Stimulated activated CD8-positive, alpha-beta memory T cell treated with anti-CD3 and anti-CD28 coated beads, Interleukin-12 subunit alpha, Interleukin-12 subunit beta, amount 100 ng/mL, for 24 hours (primary cell): ENCODE results near the gene DYNC1LI1.
"Not testable (repeated sequence)": the region's sequence is repeated elsewhere in the genome, so short reads cannot be mapped to it uniquely, and the experiment has no call there.

Source experiments
- DNase-seq: peaks from one replicate; pipeline ENCODE4 v3.0.0-alpha.2; 2020; ENCODE audit errors: extremely low read depth

The DYNC1LI1 gene

DNA sequence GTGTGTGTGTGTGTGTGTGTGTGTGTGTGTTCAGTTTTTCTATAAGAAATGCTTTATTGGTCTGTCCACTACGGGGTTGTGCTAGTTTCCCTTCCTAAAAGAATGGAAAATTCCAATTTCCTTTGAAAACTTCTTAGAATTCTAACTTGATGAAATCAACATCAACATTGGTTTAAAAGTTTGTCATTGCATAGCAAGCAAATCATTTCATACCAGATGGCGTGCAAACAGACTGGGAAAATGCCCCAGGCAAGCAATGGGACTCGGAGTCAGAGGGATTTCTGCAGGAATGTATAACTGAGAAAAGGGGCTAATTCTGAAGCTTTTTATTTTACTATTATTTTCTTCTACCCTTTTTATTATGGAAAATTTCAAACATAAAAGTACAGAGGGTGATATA is 13.1 kb upstream of the DYNC1LI1 start:
- DNase-seq, result no peak

DNA sequence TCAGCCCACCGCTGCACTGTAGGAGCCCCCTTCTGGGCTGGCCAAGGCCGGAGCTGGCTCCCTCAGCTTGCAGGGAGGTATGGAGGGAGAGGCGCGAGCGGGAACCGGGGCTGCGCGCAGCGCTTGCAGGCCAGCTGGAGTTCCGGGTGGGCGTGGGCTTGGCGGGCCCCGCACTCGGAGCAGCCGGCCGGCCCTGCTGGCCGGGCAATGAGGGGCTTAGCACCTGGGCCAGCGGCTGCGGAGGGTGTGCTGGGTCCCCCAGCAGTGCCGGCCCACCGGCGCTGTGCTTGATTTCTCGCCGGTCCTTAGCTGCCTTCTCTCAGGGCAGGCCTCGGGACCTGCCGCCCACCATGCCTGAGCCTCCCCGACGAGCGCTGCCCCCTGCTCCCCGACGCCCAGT is 8.0 kb upstream of the DYNC1LI1 start:
- not testable (repeated sequence) for DNase-seq

DNA sequence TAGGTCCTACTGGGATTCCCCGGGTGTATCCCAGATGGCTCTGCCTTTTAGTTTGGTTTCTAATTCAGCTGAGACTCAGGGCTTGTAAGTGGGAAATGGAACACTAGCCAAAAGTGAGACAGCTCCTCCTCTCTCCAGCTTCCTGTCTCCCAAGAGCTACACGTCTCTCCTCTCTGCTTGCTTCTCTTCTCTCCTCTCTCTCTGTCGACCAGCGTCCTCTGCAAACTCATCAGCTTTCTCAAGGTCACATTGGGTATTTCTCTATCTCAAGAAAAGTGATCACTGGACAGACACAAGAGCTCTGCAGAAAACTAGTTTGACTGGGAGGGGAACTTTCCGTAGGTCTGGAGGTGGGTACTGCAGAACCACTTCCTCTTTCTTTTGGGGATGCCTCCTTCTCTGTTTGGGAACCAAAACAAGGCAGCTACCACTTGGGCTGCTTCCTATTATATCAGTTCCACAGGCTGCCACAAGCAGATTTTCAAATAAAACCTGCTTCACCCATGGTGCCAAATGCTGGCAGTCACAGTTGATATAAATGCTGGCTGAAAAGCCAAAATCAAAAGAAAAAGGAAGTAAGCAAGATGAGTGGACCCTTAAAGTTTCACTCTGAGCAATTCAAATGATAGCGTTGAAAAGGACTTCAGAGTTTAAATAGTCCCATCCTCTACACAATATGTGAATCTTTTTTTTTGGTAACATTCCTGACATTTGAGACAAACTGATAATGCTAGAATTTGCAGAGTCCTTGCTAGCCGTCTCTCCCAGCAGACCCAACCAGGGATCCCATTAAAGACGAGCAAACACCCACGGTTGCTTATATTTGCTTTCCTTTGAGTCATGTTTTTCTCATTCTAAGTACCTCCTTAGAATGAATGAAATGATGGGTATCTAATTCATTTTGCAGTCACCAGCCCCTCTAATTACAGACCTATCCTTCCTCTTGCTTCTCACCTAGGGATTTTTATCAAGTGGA is 7.2 kb upstream of the DYNC1LI1 start:
- no peak for DNase-seq

DNA sequence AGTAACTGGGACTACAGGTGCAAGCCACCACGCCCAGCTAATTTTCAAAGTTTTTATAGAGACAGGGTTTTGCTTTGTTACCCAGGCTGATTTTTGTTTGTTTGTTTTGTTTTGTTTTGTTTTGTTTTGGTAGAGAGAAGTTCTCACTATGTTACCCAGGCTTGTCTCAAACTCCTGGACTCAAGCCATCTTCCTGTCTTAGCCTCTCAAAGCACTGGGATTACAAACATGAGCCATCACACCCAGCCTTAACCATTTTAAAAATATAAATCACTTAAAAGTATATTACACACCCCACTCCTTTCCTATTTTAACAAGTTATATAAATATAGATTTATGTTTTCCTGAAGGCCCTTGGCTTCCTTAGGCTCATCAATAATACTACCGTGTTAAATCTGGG is 6.5 kb upstream of the DYNC1LI1 start:
- DNase-seq, result no peak

DNA sequence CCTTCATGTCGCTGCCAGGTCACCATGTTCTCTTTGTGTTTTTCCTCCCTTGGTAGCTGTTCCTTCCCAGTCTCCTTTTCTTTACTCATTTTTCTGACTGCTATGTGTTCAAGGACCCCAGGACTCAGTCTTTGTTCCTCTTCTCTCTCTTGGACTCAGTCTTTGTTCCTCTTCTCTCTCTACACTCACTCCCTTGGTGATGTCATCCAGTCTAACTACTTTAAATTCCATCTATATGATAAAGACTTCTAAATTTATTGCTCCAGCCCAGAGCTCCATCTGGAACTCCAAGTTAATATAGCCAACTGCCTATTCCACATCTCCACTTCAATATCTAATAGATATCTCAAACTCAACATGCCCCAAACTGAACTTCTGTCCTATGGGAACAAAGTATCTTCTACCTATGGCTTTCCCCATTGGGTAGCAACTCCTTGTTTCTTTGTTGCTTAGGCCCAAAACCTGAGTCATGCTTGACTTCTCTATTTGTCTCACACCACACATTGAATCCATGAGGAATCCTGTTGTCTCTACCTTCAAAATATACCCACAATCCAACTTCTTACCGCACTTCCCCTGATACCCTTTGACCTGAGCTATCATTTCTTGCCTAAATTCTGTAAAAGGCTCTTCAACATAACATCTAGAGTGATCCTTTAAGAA is 4.9 kb upstream of the DYNC1LI1 start:
- DNase-seq, result no peak

DNA sequence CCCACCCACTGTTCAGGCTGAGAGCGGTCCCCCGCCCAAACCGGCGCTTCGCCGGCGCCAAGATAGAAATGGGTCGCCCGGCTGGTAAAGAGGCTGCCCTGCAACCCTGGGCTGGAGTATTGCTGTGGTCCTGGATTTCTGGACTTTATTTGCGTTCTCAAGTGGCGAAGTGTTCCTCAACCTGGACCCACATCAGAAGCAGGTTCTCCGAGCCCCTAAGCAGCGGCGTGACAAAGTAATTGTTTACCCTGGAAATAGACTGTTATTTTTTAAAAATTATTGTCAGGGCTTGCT is 481 bp upstream of the DYNC1LI1 start:
- DNase-seq, result no peak

DNA sequence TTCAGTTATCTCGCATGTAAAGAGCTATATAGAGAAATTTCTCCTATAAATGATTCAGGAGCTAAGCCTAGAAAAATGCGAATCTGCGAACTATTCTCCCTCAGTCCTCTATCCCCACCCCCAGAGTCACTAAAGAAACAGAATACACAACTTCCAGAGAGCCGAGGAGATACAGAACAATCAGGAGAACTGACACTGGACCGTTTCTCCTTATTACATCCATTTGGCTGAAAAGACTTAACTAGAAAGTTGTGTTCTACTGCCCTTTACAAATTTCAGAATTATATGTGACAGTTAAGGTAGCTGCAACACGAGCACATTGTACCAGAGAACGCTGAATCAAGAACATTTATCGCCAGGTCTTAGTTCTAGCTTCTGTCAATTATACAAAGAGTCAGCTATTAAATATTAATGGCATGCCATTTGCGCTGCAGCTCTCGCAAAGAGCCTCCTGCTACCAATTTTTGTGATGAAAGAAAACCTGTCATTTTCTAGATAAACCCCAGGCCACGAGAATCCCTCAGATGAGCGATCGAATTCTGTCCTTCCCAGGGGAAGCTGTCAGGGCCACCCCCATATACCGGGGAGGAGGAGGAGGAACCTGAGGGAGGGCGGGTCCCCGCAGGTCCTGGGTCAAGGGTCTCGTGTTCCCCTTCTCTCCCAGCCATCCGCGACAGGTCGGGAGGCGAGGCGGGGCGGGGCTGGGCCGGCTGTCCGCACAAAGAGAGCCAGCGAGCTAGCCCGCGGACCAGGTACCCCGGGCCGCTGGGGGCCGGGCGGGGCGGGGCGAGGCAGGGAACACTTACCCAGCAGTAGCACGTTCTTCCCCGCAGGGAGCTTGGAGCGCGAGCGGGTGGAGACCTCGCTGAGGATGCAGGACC is 878 bp downstream of the DYNC1LI1 start:
- no peak for DNase-seq

DNA sequence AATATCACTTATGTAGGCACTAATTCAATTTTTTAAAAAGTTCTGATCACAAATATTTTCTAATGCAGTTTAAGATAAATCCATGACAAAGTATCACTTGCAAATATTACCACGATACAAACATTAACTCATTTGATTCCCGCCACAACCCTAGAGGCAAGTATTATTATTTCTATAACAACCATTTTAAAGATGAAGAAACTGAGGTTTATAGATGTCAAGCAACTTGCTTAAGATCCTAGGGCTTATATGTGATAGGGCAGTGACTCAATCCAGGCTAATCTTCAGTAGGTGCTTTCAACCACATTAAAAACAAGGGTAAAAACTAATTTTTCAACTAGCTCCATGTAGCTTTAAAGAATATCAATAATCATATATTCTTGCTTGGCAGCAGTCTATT is 1.7 kb downstream of the DYNC1LI1 start:
- no peak for DNase-seq

DNA sequence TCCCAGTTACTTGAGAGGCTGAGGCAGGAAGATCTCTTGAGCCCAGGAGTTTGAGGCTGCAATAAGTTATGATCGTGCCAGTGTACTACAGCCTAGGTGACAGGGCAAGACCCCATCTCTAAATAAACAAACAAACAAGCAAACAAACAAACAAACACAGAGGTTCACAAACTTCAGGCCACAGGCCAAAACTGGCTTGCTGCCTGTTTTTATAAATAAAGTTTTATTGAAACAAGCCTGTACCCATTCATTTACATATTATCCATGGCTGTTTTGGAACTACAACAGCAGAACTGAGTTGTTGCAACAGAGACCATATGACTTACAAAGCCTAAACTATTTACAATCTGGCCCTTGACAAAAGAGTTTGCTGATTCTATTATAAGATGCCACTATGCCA is 6.5 kb downstream of the DYNC1LI1 start:
- no peak for DNase-seq

DNA sequence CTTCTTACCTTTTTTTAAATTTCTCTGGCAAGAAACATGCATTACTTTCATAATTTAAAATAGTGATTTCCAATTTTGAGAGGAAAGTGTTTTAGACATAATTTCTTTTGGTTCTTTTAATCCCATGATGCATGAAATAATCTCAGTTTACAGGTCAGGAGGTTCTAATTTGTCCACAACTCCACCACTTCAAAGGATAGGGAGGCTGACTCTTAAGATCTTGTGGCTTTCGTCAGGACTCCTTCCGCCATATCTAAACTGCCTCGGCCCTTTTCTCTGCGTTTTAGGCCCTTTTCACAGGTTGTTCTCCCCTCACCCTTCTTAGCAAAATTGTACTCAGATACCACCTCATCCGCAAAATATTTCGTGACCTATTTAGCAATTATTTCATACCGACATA is 8.0 kb downstream of the DYNC1LI1 start:
- no peak for DNase-seq

DNA sequence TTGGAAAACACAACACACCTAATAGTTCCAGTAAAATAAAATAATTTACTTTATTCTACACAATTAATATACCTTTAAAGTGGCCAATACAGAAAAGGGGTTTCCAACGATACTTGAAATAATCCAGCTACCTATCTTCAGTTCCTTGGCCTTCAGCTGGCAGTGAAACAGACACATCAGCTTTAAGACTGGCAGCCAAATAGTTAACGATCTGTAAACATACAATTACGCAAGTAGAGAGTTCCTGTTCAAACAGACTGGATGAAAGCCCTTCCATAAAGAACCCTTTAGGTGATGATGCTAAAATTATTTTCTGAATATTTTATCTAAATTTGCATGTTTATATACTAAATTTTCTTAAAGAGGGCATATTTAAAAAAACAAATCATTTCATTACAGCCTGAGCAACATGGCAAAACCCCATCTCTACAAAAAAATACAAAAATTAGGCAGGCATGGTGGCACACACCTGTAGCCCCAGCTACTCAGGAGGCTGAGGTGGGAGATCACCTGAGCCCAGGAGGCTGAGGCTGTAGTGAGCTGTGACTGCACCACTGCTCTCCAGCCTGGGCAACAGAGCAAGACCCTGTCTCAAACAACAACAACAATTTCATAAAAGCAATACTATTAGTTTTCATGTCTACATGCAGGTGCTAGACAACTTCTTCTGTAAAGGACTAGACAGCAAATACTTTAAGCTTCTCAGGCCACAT is 12.9 kb downstream of the DYNC1LI1 start:
- no peak for DNase-seq

DNA sequence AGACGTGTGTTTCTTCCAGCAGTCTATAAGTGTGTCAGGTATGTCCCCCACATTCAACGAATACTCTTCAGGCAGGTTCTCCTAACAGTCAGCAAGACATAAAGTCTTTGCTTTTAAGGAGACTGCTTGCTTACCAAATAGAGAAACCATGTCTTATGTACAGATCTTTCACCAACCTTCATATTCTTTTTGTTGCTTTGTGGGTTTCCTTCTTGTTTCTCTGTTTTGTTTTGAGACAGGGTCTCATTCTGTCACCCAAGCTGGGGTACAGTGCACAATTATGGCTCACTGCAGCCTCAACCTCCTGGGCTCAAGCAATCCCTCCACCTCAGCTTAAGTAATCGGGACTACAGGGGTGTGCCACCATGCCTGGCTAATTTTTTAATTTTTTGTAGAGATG is 14.3 kb downstream of the DYNC1LI1 start:
- DNase-seq, result no peak

DNA sequence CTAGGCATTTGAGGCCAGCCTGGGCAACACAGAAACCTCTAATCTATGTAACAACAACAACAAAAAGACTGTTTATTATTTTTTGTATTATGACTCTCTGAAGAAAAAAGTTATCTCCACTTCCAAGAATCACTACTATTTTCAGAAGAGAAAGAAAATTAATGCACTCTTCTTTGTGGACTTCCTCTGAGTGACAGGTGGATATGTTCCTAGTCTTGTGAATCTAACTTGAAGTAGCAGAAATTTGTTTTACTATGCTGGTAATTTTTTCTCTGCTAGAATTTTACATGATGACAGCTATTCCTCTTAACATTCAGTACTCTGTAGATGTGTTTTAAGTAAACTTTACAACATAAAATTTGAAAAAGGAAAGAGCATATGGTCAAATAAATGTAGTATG is 16.7 kb downstream of the DYNC1LI1 start:
- no peak for DNase-seq

DNA sequence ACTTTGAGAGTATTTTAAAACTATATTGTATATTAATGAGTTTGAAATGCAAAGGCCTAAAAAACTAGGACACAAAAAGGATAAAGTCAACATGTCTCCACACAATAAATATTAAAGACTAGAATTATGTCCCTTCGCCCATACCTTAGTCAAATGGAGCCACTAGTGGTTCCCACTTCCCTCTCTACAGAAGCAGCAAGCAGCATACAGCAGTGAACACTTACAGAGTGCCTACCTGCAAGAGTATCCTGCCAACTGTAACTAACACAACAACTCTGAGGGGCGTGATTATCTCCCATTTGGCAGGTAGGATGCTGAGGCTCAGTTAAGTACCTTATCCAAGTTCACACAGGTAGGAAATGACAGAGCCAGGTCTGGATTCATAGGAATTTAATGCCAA is 17.2 kb downstream of the DYNC1LI1 start:
- DNase-seq, result no peak

DNA sequence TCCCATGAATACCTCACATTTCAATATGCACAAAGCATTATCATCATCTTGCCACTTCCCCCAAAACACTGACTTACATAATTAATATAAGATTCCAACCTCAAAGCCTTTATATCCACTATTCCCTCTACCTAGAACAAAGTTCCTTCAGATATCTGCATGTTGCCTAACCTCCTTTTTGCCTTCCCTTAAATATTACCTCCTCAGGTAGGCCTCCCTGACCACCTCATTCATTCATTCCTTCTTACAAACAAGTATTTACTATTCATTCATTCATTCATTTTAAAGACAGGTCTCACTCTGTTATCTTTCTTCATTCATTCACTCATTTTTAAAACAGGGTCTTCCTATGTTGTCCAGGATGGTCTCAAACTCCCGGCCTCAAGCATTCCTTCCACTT is 18.6 kb downstream of the DYNC1LI1 start:
- DNase-seq, result no peak

DNA sequence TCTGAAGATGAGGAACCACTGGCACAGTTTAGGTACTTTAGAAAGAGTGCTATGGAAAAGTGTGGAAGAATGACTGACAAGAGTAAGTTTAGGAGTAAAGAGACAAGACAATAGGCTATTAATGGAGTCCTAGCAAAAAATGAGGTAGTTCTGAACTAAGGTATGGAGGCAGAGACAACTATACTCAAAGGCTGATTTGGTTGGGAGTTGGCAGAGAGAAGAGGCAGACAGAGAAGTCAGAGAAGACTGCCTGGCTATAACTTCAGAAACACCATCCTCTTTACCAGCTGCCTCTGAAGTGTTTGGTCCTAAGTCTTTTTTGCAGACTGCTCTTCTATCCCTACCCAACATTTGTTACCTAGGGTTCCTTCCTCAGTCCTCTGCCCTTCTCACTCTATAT is 19.2 kb downstream of the DYNC1LI1 start:
- no peak for DNase-seq

DNA sequence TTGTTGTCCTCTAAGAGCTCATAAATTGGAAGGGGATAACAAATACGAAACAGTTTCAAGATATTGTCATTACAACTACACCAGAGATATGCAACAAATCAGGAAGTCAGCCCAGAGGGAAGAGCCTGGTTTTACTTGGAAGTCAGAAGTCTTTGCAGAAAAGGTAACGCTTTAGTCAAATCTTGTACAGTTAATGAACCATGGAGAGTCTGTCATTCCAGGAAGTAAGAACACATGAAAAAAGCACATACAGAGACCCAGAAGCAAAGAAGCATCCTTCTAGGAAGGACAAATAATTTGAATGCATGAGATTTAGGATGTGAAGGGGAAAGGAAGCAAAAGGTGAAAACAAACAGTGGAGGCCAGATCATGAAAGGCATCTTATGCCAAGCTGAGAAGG is 19.6 kb downstream of the DYNC1LI1 start:
- no peak for DNase-seq

DNA sequence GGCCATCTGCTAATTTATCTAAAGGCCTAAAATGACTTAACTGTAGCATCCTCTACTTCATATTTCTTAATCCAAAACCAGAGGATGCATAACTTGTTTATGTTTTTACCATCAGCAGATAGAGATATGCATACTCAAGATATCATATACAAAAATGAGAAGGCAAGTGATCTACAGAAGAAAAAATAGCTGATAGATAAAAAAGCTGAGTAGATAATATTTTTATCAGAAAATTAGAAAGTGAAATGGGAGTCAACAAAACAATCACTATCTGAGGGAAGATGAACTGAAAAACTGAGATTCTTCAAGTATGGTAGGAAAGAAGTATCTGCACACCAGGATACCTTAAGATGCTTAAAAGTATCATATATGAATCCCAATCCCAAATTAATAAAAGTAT is 25.4 kb downstream of the DYNC1LI1 start:
- no peak for DNase-seq

DNA sequence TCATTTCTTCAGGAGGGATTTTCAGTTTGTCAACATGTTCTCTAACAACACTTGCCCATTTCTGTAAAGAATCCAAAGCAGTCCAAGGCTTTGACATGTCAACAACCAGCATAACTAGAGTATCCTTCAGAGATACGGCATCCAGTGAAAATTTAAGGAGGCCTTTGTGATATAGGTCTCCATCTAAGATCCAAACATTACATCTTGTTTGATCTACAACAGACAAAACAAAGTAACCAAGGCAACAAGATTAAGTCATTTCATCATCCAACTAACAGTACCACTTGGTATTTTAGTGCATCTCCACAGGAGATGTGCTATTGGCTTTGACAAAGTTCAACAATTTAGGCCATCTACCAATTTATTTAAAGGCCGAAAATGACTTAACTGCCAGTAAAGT is 25.8 kb downstream of the DYNC1LI1 start:
- no peak for DNase-seq

DNA sequence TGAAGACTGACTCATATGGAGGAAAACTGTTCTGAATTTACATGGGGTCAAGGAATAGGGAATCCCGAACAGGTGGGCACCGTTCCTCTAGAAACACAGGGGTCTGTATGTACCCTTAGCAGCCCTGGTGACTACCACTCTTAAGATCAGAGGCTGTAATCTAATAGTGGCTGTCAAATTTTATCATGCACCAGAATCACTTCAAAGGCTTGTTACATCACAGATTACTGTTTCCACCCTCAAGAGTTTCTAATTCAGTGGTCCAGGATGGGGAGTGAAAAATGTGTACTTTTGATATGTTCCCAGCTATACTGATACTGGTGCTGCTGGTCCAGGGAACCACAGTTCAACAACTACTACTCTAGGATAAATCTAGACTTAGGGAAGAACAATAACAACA is 27.9 kb downstream of the DYNC1LI1 start:
- no peak for DNase-seq

DNA sequence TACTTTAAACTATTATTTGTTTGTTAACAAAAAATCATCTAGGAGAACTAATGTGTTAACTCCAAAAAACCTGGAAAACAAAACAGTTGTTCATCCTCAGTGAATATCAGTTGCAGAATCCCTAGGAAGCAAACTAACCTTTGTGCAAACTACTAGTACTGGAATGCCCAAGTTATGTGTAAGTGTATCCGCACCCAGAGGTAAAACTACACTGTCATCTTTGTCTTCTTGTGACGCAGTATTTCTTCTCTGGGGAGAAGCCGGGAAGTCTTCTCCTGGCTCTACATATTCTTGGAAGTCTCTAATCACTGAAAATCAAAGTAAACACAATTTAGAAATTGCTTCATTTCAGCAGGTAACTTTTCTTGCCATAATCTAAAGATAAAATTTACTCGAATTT is 29.8 kb downstream of the DYNC1LI1 start:
- DNase-seq, result no peak

DNA sequence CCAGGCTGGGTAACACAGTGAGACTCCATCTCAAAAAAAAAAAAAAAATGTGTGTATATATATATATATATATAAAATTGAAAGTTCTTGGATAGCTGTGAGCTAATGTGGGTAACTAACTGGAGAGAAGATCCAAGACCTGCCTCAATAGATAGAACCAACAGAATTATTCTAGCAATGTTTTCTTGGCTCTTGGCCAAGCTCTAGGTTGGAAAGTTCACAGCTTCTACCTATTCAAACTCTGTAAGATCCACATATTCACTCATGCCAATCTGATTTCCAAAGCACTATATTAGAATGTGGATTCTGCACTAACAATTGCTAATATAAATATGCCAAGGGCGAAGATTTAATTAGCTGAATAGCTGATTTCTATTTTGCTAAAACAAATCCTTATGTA is 38.2 kb downstream of the DYNC1LI1 start:
- no peak for DNase-seq
